Measurements from ENCODE around the gene KDELR3.

DNA sequence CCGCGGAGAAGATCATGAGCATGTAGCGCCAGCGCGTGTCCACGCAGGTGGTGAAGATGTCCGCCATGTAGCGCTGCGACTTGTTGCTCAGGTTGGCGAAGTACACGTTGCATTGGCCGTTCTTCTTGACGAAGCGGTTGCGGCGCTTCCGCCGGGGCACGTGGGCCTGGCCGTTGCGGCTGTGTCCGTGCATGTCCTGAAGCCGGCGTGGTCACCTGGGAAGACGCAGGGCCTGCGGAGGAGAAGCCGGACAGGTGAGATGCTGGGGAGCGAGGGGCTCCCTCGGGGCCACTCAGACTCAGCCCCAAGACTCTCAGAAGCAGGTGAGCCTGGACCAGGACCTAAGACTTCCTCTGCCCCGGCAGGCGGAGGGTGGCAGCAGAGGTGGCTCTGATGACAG lies 40.0 kb upstream of the KDELR3 start:
- TF ChIP-seq CTCF (IDR thresholded peaks at IDR 0.05; ENCODE audit: low read depth, low read length) = no peak
- TF ChIP-seq MYC (IDR thresholded peaks at IDR 0.05; ENCODE audit: low read depth, low read length) = no peak
